ENCODE measurements around the gene PEX14. TPM values are rescaled to one million over a fixed set of nuclear protein-coding genes. Genes with fewer than 3 reads are reported as not detected.

The PEX14 gene
- total and polyA plus RNA-seq, 9 of the 15 experiments (the other 6 are each of a cell fraction or from before 2014, with no cell fraction given) = 2.6 to 45.7 (median 22.7) TPM

GRCh38 chr1:10511494-10511885 is 36.7 kb downstream of the PEX14 start (continued):
- TF ChIP-seq, protein P1, sequence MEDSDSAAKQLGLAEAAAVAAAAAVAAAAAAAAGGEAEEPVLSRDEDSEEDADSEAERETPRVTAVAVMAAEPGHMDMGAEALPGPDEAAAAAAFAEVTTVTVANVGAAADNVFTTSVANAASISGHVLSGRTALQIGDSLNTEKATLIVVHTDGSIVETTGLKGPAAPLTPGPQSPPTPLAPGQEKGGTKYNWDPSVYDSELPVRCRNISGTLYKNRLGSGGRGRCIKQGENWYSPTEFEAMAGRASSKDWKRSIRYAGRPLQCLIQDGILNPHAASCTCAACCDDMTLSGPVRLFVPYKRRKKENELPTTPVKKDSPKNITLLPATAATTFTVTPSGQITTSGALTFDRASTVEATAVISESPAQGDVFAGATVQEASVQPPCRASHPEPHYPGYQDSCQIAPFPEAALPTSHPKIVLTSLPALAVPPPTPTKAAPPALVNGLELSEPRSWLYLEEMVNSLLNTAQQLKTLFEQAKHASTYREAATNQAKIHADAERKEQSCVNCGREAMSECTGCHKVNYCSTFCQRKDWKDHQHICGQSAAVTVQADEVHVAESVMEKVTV (CRISPR knock-in tag; IDR thresholded peaks at IDR 0.05) = 0 out of 2 replicates have a peak, but pooled peaks have one; percentile 1
- TF ChIP-seq NFXL1 (CRISPR knock-in tag; IDR thresholded peaks at IDR 0.05) (no peak), ZNF217 (CRISPR knock-in tag; IDR thresholded peaks at IDR 0.05) (no peak), BACH1 (tag; IDR thresholded peaks at IDR 0.05) (0 out of 2 replicates have a peak, but pooled peaks have one; percentile 0), KDM1A (IDR thresholded peaks at IDR 0.05) (peak; percentile 77 to 85; a peak in 3 of 4 replicates), ZNF76 (CRISPR knock-in tag; IDR thresholded peaks at IDR 0.05; ENCODE audit: borderline replicate concordance) (0 out of 2 replicates have a peak, but pooled peaks have one; percentile 36), NR2C1 (IDR thresholded peaks at IDR 0.05) (peak; percentile 23; the same call in 1 of the 2 replicates), NR2C1 (tag; IDR thresholded peaks at IDR 0.05) (peak; percentile 8; the same call in 1 of the 2 replicates)
- TF ChIP-seq, protein P2, sequence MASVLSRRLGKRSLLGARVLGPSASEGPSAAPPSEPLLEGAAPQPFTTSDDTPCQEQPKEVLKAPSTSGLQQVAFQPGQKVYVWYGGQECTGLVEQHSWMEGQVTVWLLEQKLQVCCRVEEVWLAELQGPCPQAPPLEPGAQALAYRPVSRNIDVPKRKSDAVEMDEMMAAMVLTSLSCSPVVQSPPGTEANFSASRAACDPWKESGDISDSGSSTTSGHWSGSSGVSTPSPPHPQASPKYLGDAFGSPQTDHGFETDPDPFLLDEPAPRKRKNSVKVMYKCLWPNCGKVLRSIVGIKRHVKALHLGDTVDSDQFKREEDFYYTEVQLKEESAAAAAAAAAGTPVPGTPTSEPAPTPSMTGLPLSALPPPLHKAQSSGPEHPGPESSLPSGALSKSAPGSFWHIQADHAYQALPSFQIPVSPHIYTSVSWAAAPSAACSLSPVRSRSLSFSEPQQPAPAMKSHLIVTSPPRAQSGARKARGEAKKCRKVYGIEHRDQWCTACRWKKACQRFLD (CRISPR knock-in tag; IDR thresholded peaks at IDR 0.05) = peak; percentile 70; the same call in 1 of the 2 replicates
- TF ChIP-seq, protein P3, sequence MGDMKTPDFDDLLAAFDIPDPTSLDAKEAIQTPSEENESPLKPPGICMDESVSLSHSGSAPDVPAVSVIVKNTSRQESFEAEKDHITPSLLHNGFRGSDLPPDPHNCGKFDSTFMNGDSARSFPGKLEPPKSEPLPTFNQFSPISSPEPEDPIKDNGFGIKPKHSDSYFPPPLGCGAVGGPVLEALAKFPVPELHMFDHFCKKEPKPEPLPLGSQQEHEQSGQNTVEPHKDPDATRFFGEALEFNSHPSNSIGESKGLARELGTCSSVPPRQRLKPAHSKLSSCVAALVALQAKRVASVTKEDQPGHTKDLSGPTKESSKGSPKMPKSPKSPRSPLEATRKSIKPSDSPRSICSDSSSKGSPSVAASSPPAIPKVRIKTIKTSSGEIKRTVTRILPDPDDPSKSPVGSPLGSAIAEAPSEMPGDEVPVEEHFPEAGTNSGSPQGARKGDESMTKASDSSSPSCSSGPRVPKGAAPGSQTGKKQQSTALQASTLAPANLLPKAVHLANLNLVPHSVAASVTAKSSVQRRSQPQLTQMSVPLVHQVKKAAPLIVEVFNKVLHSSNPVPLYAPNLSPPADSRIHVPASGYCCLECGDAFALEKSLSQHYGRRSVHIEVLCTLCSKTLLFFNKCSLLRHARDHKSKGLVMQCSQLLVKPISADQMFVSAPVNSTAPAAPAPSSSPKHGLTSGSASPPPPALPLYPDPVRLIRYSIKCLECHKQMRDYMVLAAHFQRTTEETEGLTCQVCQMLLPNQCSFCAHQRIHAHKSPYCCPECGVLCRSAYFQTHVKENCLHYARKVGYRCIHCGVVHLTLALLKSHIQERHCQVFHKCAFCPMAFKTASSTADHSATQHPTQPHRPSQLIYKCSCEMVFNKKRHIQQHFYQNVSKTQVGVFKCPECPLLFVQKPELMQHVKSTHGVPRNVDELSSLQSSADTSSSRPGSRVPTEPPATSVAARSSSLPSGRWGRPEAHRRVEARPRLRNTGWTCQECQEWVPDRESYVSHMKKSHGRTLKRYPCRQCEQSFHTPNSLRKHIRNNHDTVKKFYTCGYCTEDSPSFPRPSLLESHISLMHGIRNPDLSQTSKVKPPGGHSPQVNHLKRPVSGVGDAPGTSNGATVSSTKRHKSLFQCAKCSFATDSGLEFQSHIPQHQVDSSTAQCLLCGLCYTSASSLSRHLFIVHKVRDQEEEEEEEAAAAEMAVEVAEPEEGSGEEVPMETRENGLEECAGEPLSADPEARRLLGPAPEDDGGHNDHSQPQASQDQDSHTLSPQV (IDR thresholded peaks at IDR 0.05) = peak; percentile 47; the same call in 1 of the 2 replicates
